Activated CD4-positive, alpha-beta memory T cell treated with anti-CD3 and anti-CD28 coated beads for 36 hours (primary cell): ENCODE results near the gene CWC25. TPM values are rescaled to one million over a fixed set of nuclear protein-coding genes. Genes with fewer than 3 reads are reported as not detected.
"Not testable (repeated sequence)": the region's sequence is repeated elsewhere in the genome, so short reads cannot be mapped to it uniquely, and the experiment has no call there.

Experiments used
- CTCF ChIA-PET: fragments of 350-600 bp; sonication (Branson Sonifier 250); formaldehyde crosslinking; loops from one replicate; lab custom pipeline; 2021; ENCODE audit warnings: antibody characterized with exemption, inconsistent platforms; lab: Charles Lee
- POLR2A ChIA-PET: fragments of 350-600 bp; sonication (Branson Sonifier 250); formaldehyde crosslinking; loops from one replicate; lab custom pipeline; 2021; ENCODE audit warnings: antibody characterized with exemption; lab: Charles Lee
- DNase-seq: peaks from one replicate; pipeline ENCODE4 v3.0.0-alpha.2; 2020
- H3K27ac Mint-ChIP-seq: one replicate; pipeline ENCODE4 v1.8.0; 2021; ENCODE audit warnings: mixed read lengths
- H3K27me3 Mint-ChIP-seq: one replicate; pipeline ENCODE4 v1.8.0; 2021; ENCODE audit warnings: mixed read lengths
- H3K36me3 Mint-ChIP-seq: one replicate; pipeline ENCODE4 v1.8.0; 2021; ENCODE audit warnings: mixed read lengths
- H3K4me1 Mint-ChIP-seq: one replicate; pipeline ENCODE4 v1.8.0; 2021; ENCODE audit warnings: low read depth, mixed read lengths
- H3K4me3 Mint-ChIP-seq: one replicate; pipeline ENCODE4 v1.8.0; 2021; ENCODE audit warnings: mild to moderate bottlenecking, mixed read lengths
- H3K9me3 Mint-ChIP-seq: one replicate; pipeline ENCODE4 v1.8.0; 2021; ENCODE audit warnings: mixed read lengths
- intact Hi-C: fragments of 100-400 bp; cut with micrococcal nuclease; formaldehyde crosslinking; loops from one replicate; pipeline ENCODE4 v1.15.1; 2023
- total RNA-seq, 2 experiments: library from RNA; stranded (reverse); gene quantifications; one replicate each; pipeline ENCODE4 v1.2.3, GENCODE V29; 2021

Gene CWC25
- total RNA-seq, 2 experiments from 2014 or later = 21.1 to 21.5 TPM

- Mint-ChIP-seq H3K4me1 (peaks cover 33% of the 10 kb centered on the region), H3K4me3 (peak within 1 kb of the TSS; percentile 80), H3K9me3 (no peaks in the 10 kb centered on the region), H3K27me3 (no peaks in the 10 kb centered on the region), H3K36me3 (peaks cover 25% of the 10 kb centered on the region), H3K27ac (peak within 1 kb of the TSS; percentile 86)
- CTCF ChIA-PET = interaction anchor here (0.7 to 1.3 kb wide), 2 partner anchors 123 to 401 kb away, joined by 3 to 4 read pairs; partner anchors contain the start of gene RPL19
- POLR2A ChIA-PET = interaction anchor here (1.0 kb wide), 1 partner anchor 54 kb away, joined by 3 read pairs; the partner anchor contains the start of gene RPL23
- DNase-seq = peak; percentile 94
- intact Hi-C loops = loop anchor here (1.0 to 2.0 kb wide), 3 partner anchors 26 to 71 kb away; partner anchors contain the start of genes CWC25, LASP1 and PSMB3
Measured at GRCh38 chr17:38799501-38800236, 25.5 kb downstream of the CWC25 start, which contains the start of gene PIP4K2B. PIP4K2B (minus strand) TSS chr17:38799556; CDS start chr17:38799424, 132 bp downstream.

- Mint-ChIP-seq H3K36me3 (peaks cover 20% of the 10 kb centered on the region), H3K9me3 (no peaks in the 10 kb centered on the region), H3K27me3 (no peaks in the 10 kb centered on the region), H3K27ac (peak overlapping the region; percentile 86), H3K4me3 (peak overlapping the region; percentile 80), H3K4me1 (peaks cover 39% of the 10 kb centered on the region)
- DNase-seq = peak; percentile 69
- ChIA-PET POLR2A (interaction anchor here (1.0 kb wide), 1 partner anchor 55 kb away, joined by 3 read pairs; the partner anchor contains the start of gene RPL23), CTCF (interaction anchor here (0.8 to 1.3 kb wide), 3 partner anchors 31 to 122 kb away, joined by 3 to 6 read pairs (median 4); no protein-coding TSS in a partner anchor)
- intact Hi-C loops = loop anchor here (1.0 to 2.0 kb wide), 2 partner anchors 46 to 71 kb away; partner anchors contain the start of genes LASP1 and PSMB3
Measured at GRCh38 chr17:38798614-38799500, 26.3 kb downstream of the CWC25 start.

DNA sequence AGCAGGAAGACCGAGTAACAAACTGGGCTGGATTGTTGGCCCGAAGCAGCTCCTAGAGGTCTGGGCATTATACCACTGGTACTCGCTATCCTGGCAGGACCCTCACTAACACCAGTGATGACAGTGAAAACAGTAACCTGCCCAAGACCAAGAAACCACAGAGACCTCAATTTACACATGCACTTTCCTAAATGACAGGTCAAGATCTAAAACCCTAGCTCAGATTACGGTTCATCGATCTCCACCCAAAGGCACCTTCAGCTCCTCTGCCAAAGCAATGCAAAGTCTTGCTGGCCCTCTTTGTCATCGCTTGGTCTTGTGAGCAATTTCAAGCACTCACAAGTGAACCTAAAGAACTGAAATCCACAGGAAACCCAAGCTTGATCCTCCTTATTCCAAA is 27.3 kb downstream of the CWC25 start:
- no peaks in the 10 kb centered on the region for H3K9me3 Mint-ChIP-seq
- peak overlapping the region; percentile 80 for H3K4me3 Mint-ChIP-seq
- ChIA-PET CTCF (interaction anchor here (0.6 to 1.3 kb wide), 3 partner anchors 30 to 68 kb away, joined by 3 to 6 read pairs (median 3); no protein-coding TSS in a partner anchor), POLR2A (no interaction called here)
- no peaks in the 10 kb centered on the region for H3K27me3 Mint-ChIP-seq
- H3K27ac Mint-ChIP-seq = peak overlapping the region; percentile 86
- H3K4me1 Mint-ChIP-seq = peaks cover 39% of the 10 kb centered on the region
- DNase-seq = no peak
- H3K36me3 Mint-ChIP-seq = peaks cover 18% of the 10 kb centered on the region
- intact Hi-C loops = loop anchor here (2.0 kb wide), 1 partner anchor 45 kb away; the partner anchor contains the start of gene PSMB3

DNA sequence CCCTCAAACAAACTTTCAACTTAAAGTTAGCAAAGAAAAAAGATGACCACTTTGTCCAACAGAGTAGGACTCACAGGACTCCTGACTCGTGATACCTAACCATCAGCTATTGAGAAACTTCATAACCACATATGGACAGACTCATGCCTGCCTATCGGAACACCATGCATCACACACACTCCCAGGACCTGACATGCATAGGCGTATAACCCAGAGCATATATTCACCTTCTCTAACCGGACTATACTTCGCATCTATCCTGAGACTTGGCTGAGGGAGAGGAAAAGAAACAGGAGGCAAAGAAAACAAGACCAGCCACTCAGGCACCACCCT is 28.0 kb downstream of the CWC25 start:
- intact Hi-C loops = no loop called here
- H3K36me3 Mint-ChIP-seq = peaks cover 15% of the 10 kb centered on the region
- peaks cover 39% of the 10 kb centered on the region for H3K4me1 Mint-ChIP-seq
- H3K27ac Mint-ChIP-seq = no peak overlapping the region
- DNase-seq = no peak
- CTCF ChIA-PET = interaction anchor here (1.3 kb wide), 1 partner anchor 62 kb away, joined by 6 read pairs; no protein-coding TSS in a partner anchor
- peak overlapping the region; percentile 24 for H3K4me3 Mint-ChIP-seq
- POLR2A ChIA-PET = no interaction called here
- H3K27me3 Mint-ChIP-seq = no peaks in the 10 kb centered on the region
- no peaks in the 10 kb centered on the region for H3K9me3 Mint-ChIP-seq

DNA sequence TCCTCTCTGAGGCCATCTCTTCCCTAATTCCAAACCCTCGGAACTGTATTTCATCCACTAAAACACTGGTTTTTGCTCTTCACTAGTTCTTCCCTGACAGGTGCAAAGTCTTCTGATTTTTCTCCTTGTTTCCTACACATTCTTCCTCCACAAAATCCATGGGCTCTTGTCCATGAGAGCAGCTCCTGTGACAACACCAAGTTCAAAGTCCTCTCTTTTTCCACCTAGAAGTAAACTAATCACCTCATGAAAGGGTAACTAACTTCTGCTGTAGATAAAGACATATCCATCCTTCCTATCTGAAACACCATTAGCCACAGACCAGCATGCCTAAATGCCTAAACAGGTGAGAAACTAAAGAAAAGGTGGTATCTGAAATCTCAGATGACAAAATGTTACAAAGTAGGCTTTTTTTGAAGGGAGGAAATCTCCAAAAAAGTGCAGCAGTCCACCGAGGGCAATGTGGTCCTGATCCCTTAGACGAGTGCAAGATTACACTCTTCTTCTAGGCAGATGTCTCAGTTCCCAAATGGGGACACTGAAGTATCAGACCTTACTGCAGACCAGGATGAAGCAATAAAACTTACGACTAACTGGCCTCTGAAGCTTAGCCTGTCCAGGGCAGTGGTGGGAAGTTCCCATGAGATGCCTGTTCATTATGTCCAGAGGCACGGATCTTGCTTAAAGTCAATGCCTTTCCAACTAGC is 28.5 kb downstream of the CWC25 start:
- peaks cover 39% of the 10 kb centered on the region for H3K4me1 Mint-ChIP-seq
- no peak overlapping the region for H3K4me3 Mint-ChIP-seq
- ChIA-PET POLR2A (no interaction called here), CTCF (no interaction called here)
- H3K9me3 Mint-ChIP-seq = no peaks in the 10 kb centered on the region
- no peak overlapping the region for H3K27ac Mint-ChIP-seq
- no peak for DNase-seq
- peaks cover 10% of the 10 kb centered on the region for H3K36me3 Mint-ChIP-seq
- intact Hi-C loops = no loop called here
- no peaks in the 10 kb centered on the region for H3K27me3 Mint-ChIP-seq

- ChIA-PET CTCF (no interaction called here), POLR2A (interaction anchor here (0.5 kb wide), 1 partner anchor 53 kb away, joined by 4 read pairs; no protein-coding TSS in a partner anchor)
- peaks cover 3% of the 10 kb centered on the region for H3K36me3 Mint-ChIP-seq
- H3K27ac Mint-ChIP-seq = no peak overlapping the region
- intact Hi-C loops = no loop called here
- H3K4me1 Mint-ChIP-seq = peaks cover 37% of the 10 kb centered on the region
- H3K9me3 Mint-ChIP-seq = no peaks in the 10 kb centered on the region
- H3K27me3 Mint-ChIP-seq = no peaks in the 10 kb centered on the region
- H3K4me3 Mint-ChIP-seq = no peak overlapping the region
- DNase-seq = no peak
Measured at GRCh38 chr17:38794221-38794620, 30.9 kb downstream of the CWC25 start.

- peaks cover 13% of the 10 kb centered on the region for H3K4me1 Mint-ChIP-seq
- no peak for DNase-seq
- H3K27ac Mint-ChIP-seq = no peak overlapping the region
- intact Hi-C loops = no loop called here
- POLR2A ChIA-PET = no interaction called here
- no peaks in the 10 kb centered on the region for H3K9me3 Mint-ChIP-seq
- no peaks in the 10 kb centered on the region for H3K27me3 Mint-ChIP-seq
- peaks cover 5% of the 10 kb centered on the region for H3K36me3 Mint-ChIP-seq
- CTCF ChIA-PET = no interaction called here
- H3K4me3 Mint-ChIP-seq = no peak overlapping the region
Measured at GRCh38 chr17:38791162-38791561, 34.0 kb downstream of the CWC25 start.

- H3K36me3 Mint-ChIP-seq, POLR2A ChIA-PET, H3K27me3 Mint-ChIP-seq, DNase-seq, intact Hi-C loops, H3K27ac Mint-ChIP-seq, H3K4me1 Mint-ChIP-seq, H3K9me3 Mint-ChIP-seq, CTCF ChIA-PET, H3K4me3 Mint-ChIP-seq: not testable (repeated sequence)
Measured at GRCh38 chr17:38790148-38790707, 34.9 kb downstream of the CWC25 start.

DNA sequence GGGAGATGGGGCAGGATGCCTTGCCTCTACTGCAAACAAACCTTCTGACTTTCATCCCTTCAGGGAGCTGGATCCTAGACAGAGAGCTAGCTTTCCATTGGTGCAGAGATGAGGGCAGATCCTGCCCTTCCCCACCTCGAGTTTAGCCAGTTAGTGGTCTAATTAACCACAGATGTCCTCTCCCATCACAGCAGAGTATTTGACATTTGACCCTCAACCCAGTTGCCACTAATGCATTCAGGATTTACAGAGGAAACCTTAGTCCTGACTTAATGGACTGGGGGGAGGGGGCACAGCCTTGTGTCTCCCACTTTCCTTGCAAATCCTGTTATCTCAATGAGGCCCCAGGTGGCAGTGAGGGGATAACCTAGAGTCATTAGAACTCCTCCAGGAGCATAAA is 35.9 kb downstream of the CWC25 start:
- DNase-seq = no peak
- peaks cover 6% of the 10 kb centered on the region for H3K4me1 Mint-ChIP-seq
- no peak overlapping the region for H3K27ac Mint-ChIP-seq
- no peaks in the 10 kb centered on the region for H3K27me3 Mint-ChIP-seq
- ChIA-PET CTCF (no interaction called here), POLR2A (interaction anchor here (0.8 kb wide), 1 partner anchor 183 kb away, joined by 3 read pairs; no protein-coding TSS in a partner anchor)
- H3K4me3 Mint-ChIP-seq = no peak overlapping the region
- intact Hi-C loops = no loop called here
- peaks cover 5% of the 10 kb centered on the region for H3K36me3 Mint-ChIP-seq
- no peaks in the 10 kb centered on the region for H3K9me3 Mint-ChIP-seq

DNA sequence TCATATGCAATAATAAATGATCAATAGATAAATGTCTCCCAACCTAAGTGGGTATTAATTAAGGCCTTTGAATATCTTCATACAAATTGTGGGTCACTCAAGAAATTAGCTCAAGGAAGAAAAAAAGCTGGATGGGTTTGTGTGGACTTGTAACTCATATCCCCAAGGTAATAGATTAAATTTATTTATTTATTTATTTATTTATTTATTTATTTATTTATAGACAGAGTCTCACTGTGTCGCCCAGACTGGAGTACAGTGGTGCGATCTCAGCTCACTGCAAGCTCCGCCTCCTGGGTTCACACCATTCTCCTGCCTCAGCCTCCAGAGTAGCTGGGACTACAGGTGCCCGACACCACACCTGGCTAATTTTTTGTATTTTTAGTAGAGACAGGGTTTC is 37.1 kb downstream of the CWC25 start:
- H3K27ac Mint-ChIP-seq, H3K36me3 Mint-ChIP-seq, H3K4me3 Mint-ChIP-seq, H3K4me1 Mint-ChIP-seq, DNase-seq, intact Hi-C loops, H3K27me3 Mint-ChIP-seq, H3K9me3 Mint-ChIP-seq: not testable (repeated sequence)
- CTCF ChIA-PET = interaction anchor here (1.5 kb wide), 1 partner anchor 377 kb away, joined by 3 read pairs; no protein-coding TSS in a partner anchor
- POLR2A ChIA-PET = interaction anchor here (0.7 kb wide), 1 partner anchor 23 kb away, joined by 3 read pairs; no protein-coding TSS in a partner anchor

DNA sequence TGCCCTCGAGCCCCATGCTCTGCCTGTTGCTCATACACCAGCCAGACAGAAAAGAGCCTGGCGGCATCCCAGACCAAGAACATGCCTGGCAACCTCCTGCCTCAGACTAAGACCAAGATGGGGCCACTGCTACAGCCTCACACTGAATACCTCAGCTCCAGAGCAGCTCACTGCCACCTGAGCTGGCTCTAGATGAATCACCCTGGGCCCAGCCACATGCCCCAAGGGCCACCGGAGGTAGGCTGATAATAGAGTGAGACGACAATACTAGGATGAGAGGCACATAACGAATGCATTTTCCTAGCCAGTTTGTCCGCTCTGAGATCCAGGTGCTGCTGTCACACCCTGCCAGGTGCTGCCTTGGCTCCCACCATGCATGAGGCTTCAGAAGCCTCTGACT is 38.7 kb downstream of the CWC25 start:
- Mint-ChIP-seq H3K36me3 (peaks cover 10% of the 10 kb centered on the region), H3K4me1 (peaks cover 3% of the 10 kb centered on the region), H3K4me3 (no peak overlapping the region), H3K27ac (no peak overlapping the region), H3K27me3 (no peaks in the 10 kb centered on the region), H3K9me3 (no peaks in the 10 kb centered on the region)
- ChIA-PET CTCF (no interaction called here), POLR2A (no interaction called here)
- DNase-seq = no peak
- intact Hi-C loops = no loop called here
